GM20000 (cell line): ENCODE data around the gene NCAPD3.

Experiments
- DNase-seq: peaks from one replicate; pipeline ENCODE4 v3.0.0; 2012; ENCODE audit warnings: low spot score
- TF ChIP-seq, protein P1 (sequence below): IDR thresholded peaks from 2 replicates; pipeline ENCODE4 v1.5.1; 2012; ENCODE audit warnings: mild to moderate bottlenecking, control low read depth; ENCODE audit errors: extremely low read depth, missing control alignments

Gene NCAPD3

GRCh38 chr11:134110252-134110815, 113.4 kb downstream of the NCAPD3 start:
- no peak for DNase-seq
- TF ChIP-seq, protein P1, sequence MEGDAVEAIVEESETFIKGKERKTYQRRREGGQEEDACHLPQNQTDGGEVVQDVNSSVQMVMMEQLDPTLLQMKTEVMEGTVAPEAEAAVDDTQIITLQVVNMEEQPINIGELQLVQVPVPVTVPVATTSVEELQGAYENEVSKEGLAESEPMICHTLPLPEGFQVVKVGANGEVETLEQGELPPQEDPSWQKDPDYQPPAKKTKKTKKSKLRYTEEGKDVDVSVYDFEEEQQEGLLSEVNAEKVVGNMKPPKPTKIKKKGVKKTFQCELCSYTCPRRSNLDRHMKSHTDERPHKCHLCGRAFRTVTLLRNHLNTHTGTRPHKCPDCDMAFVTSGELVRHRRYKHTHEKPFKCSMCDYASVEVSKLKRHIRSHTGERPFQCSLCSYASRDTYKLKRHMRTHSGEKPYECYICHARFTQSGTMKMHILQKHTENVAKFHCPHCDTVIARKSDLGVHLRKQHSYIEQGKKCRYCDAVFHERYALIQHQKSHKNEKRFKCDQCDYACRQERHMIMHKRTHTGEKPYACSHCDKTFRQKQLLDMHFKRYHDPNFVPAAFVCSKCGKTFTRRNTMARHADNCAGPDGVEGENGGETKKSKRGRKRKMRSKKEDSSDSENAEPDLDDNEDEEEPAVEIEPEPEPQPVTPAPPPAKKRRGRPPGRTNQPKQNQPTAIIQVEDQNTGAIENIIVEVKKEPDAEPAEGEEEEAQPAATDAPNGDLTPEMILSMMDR, result no peak
